CD8-positive, alpha-beta memory T cell (primary cell): ENCODE measurements around the gene MVK. TPM values are rescaled to one million over a fixed set of nuclear protein-coding genes. Genes with fewer than 3 reads are reported as not detected.

ENCODE experiments used
- CTCF ChIA-PET: fragments of 350-600 bp; sonication (Branson Sonifier 250); formaldehyde crosslinking; loops from one replicate; lab custom pipeline; 2021; ENCODE audit warnings: antibody characterized with exemption; lab: Charles Lee
- POLR2A ChIA-PET: fragments of 350-600 bp; sonication (Branson Sonifier 250); formaldehyde crosslinking; loops from one replicate; lab custom pipeline; 2021; ENCODE audit warnings: antibody characterized with exemption; lab: Charles Lee
- DNase-seq, 5 donors: peaks; one replicate each; pipeline versions ENCODE4 v3.0.0 to v3.0.0-alpha.2; 2020 to 2022; ENCODE audit warnings: mixed read lengths in 1 of 5
- H3K27ac ChIP-seq: one replicate; pipeline ENCODE4 v1.7.0; 2013; ENCODE audit warnings: low read depth, mild to moderate bottlenecking, low read length, moderate library complexity
- H3K27me3 ChIP-seq: 2 replicates; pipeline ENCODE4 v1.7.0; 2013; ENCODE audit warnings: low read length, mild to moderate bottlenecking; ENCODE audit not compliant: insufficient read depth, poor library complexity, severe bottlenecking
- H3K36me3 ChIP-seq: 2 replicates; pipeline ENCODE4 v1.7.0; 2013; ENCODE audit warnings: mild to moderate bottlenecking, low read length, moderate library complexity; ENCODE audit not compliant: insufficient read depth
- H3K4me1 ChIP-seq: 2 replicates; pipeline ENCODE4 v1.7.0; 2013; ENCODE audit warnings: mild to moderate bottlenecking, low read length, moderate library complexity; ENCODE audit not compliant: insufficient read depth
- H3K4me3 ChIP-seq: 2 replicates; pipeline ENCODE4 v1.7.0; 2013; ENCODE audit warnings: mild to moderate bottlenecking, low read length
- H3K9me3 ChIP-seq: 2 replicates; pipeline ENCODE4 v1.7.0; 2013; ENCODE audit warnings: mild to moderate bottlenecking, low read length
- H3K27ac Mint-ChIP-seq, 8 donors: one replicate each; pipeline ENCODE4 v1.8.0; 2020 to 2021; ENCODE audit warnings: mixed read lengths in 8 of 8, mild to moderate bottlenecking in 6 of 8, inconsistent platforms in 3 of 8, moderate library complexity in 3 of 8
- H3K27me3 Mint-ChIP-seq, 2 donors: one replicate each; pipeline ENCODE4 v1.8.0; 2020 to 2021; ENCODE audit warnings: mixed read lengths in 2 of 2, mild to moderate bottlenecking in 1 of 2, moderate library complexity in 1 of 2
- H3K36me3 Mint-ChIP-seq, 3 donors: one replicate each; pipeline ENCODE4 v1.8.0; 2020 to 2021; ENCODE audit warnings: mixed read lengths in 3 of 3, inconsistent platforms in 1 of 3, mild to moderate bottlenecking in 1 of 3
- H3K4me1 Mint-ChIP-seq, 3 donors: one replicate each; pipeline ENCODE4 v1.8.0; 2020 to 2021; ENCODE audit warnings: mixed read lengths in 3 of 3, inconsistent platforms in 1 of 3, mild to moderate bottlenecking in 1 of 3
- H3K4me3 Mint-ChIP-seq, 7 donors: one replicate each; pipeline ENCODE4 v1.8.0; 2020 to 2021; ENCODE audit warnings: mixed read lengths in 7 of 7, mild to moderate bottlenecking in 6 of 7, moderate library complexity in 4 of 7, inconsistent platforms in 2 of 7
- H3K9me3 Mint-ChIP-seq, 5 donors: one replicate each; pipeline ENCODE4 v1.8.0; 2020 to 2022; ENCODE audit warnings: mixed read lengths in 5 of 5, mild to moderate bottlenecking in 3 of 5, moderate library complexity in 2 of 5, inconsistent platforms in 1 of 5
- polyA plus RNA-seq: library from polyadenylated mRNA; unstranded; fragments of 300-500 nt; fragmentation: Illumina TruSeq; gene quantifications from one replicate; pipeline ENCODE4 v1.2.3, GENCODE V29; 2021
- total RNA-seq, 2 experiments: library from RNA; stranded (reverse); gene quantifications; one replicate each; pipeline ENCODE4 v1.2.3, GENCODE V29; 2021

The MVK gene
- total and polyA plus RNA-seq, 3 experiments from 2014 or later, result 2.6 to 15.8 (median 14.2) TPM

DNA sequence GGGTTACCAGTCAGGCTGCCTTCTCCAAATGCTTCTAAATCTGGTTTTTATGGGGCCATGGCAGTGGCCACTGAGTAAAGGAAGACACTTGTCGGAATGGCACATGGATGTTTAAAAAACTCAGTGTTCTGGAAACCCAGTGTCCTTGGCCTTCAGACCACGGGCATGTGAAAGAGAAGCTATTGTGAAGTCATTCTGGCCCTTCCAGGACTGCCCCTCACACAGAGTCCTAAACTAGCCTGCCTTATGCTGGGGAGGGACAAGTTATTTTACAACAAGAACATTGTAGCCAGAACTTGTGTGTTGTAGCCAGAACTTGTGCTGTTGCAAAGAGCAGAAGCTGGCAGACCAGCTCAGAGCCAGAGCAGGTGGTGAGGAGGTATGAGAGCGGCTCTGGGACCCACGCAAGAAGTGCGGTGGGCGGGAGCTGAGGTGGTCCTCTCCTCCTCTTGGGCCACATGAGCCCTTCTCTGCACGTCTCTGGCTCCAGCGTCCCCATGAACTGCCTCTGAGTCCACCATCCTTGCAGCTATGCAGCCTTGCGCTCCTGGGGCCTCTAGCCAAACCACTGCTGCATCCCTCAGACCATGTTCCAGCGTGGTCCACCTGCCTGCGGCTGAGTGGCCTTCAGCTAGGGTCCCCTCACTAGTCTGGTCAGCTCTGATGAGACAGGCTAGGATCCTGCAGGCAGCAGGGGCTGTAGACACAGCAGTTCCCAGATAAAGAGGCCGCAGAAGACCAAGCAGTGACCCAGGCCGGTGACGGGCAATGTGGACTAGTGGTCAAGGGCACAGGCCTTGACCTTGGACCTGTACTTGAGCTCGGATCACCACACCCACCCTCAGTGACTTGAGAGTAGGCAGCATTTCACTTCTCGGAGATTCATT, 32.8 kb upstream of the MVK start:
- Histone ChIP-seq H3K4me1 (peaks cover 11% of the 10 kb centered on the region), H3K36me3 (no peaks in the 10 kb centered on the region), H3K27me3 (no peaks in the 10 kb centered on the region), H3K27ac (no peak overlapping the region), H3K9me3 (no peaks in the 10 kb centered on the region), H3K4me3 (no peak overlapping the region)
- CTCF ChIA-PET, result no interaction called here
- H3K9me3 Mint-ChIP-seq, result no peaks in the 10 kb centered on the region
- POLR2A ChIA-PET, result no interaction called here
- H3K4me3 Mint-ChIP-seq, result no peak overlapping the region
- H3K4me1 Mint-ChIP-seq, result peaks cover 11 to 15% (median 12%) of the 10 kb centered on the region in 3 donors
- DNase-seq, result no peak
- peaks cover 0 to 14% (median 6%) of the 10 kb centered on the region in 3 donors for H3K36me3 Mint-ChIP-seq
- H3K27ac Mint-ChIP-seq, result no peak overlapping the region
- H3K27me3 Mint-ChIP-seq, result peaks cover 0 to 3% of the 10 kb centered on the region in 2 donors

DNA sequence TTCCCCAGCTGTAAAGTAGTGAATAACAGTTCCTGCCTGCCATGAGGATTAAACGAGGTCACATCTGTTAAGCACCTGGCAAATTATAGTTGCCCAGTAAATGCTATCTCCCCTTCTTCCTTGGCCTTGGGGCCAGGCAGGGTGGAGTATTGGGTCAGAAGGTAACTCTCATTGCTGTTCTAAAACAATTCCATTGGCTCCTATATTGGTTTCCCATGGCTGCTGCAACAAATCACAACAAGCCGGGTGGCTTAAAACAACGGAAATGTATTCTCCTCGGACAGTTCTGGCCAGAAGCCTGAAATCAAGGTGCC, 32.2 kb upstream of the MVK start:
- DNase-seq, result no peak
- ChIA-PET POLR2A (no interaction called here), CTCF (no interaction called here)
- Histone ChIP-seq H3K27me3 (no peaks in the 10 kb centered on the region), H3K4me3 (no peak overlapping the region), H3K36me3 (no peaks in the 10 kb centered on the region), H3K27ac (no peak overlapping the region), H3K9me3 (no peaks in the 10 kb centered on the region), H3K4me1 (peaks cover 11% of the 10 kb centered on the region)
- H3K9me3 Mint-ChIP-seq, result no peaks in the 10 kb centered on the region
- H3K27ac Mint-ChIP-seq, result no peak overlapping the region
- H3K27me3 Mint-ChIP-seq, result peaks cover 0 to 3% of the 10 kb centered on the region in 2 donors
- peaks cover 0 to 10% (median 4%) of the 10 kb centered on the region in 3 donors for H3K36me3 Mint-ChIP-seq
- H3K4me3 Mint-ChIP-seq, result no peak overlapping the region
- peaks cover 11 to 15% (median 12%) of the 10 kb centered on the region in 3 donors for H3K4me1 Mint-ChIP-seq

DNA sequence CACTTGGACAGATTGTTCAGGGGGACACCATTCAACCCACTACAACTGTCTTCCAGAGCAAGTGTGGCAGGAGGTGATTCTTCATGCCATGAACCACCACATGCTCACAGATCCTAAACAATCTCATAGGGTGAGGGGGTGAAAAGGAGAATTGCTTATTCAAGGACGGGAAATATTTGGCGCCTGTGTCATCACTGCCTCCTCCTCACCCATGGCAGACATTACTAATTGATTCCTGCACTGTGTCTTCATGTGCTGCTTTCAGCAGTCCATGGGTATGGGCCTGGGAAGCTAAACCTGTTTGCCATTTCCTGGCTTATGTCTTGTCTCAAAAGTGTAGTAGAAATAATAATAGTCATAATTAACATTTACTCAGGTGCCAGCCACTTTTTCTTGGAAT, 31.6 kb upstream of the MVK start:
- Mint-ChIP-seq H3K9me3 (no peaks in the 10 kb centered on the region), H3K4me1 (peaks cover 11 to 15% (median 12%) of the 10 kb centered on the region in 3 donors), H3K4me3 (no peak overlapping the region), H3K27me3 (peaks cover 4 to 7% of the 10 kb centered on the region in 2 donors), H3K27ac (peak overlapping the region in 1 of 8 donors; percentile 19), H3K36me3 (peaks cover 0 to 5% (median 1%) of the 10 kb centered on the region in 3 donors)
- DNase-seq, result no peak
- Histone ChIP-seq H3K27me3 (no peaks in the 10 kb centered on the region), H3K4me1 (peaks cover 11% of the 10 kb centered on the region), H3K36me3 (no peaks in the 10 kb centered on the region), H3K27ac (no peak overlapping the region), H3K9me3 (no peaks in the 10 kb centered on the region), H3K4me3 (no peak overlapping the region)
- POLR2A ChIA-PET, result no interaction called here
- CTCF ChIA-PET, result no interaction called here

DNA sequence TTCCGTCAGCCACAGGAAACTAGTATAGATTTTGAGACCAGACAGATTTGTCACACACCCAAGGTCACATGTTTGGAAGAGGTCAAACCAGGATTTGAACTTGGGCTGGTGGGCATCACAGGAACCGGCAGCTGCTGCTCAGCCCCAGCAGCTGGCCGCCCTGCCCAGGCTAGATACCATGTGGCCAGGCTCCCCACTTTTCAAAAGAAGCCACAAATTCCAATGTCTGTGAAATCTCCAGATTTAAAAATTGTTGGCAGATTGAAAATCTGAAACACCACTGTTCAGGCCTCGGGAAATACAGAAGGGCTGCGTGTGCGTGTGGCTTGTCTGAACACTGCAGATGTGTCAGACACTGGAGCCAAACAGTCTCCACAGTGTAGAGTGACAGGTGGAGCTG, 30.7 kb upstream of the MVK start:
- H3K27me3 Mint-ChIP-seq, result peaks cover 11 to 12% of the 10 kb centered on the region in 2 donors
- no peaks in the 10 kb centered on the region for H3K9me3 Mint-ChIP-seq
- no peak overlapping the region for H3K4me3 ChIP-seq
- ChIA-PET POLR2A (no interaction called here), CTCF (no interaction called here)
- H3K4me3 Mint-ChIP-seq, result no peak overlapping the region
- H3K4me1 ChIP-seq, result peaks cover 11% of the 10 kb centered on the region
- no peaks in the 10 kb centered on the region for H3K27me3 ChIP-seq
- no peaks in the 10 kb centered on the region for H3K9me3 ChIP-seq
- H3K27ac ChIP-seq, result no peak overlapping the region
- H3K36me3 Mint-ChIP-seq, result peaks cover 0 to 1% (median 1%) of the 10 kb centered on the region in 3 donors
- H3K27ac Mint-ChIP-seq, result peak overlapping the region in 1 of 8 donors; percentile 8
- no peak for DNase-seq
- peaks cover 11 to 15% (median 12%) of the 10 kb centered on the region in 3 donors for H3K4me1 Mint-ChIP-seq
- no peaks in the 10 kb centered on the region for H3K36me3 ChIP-seq

DNA sequence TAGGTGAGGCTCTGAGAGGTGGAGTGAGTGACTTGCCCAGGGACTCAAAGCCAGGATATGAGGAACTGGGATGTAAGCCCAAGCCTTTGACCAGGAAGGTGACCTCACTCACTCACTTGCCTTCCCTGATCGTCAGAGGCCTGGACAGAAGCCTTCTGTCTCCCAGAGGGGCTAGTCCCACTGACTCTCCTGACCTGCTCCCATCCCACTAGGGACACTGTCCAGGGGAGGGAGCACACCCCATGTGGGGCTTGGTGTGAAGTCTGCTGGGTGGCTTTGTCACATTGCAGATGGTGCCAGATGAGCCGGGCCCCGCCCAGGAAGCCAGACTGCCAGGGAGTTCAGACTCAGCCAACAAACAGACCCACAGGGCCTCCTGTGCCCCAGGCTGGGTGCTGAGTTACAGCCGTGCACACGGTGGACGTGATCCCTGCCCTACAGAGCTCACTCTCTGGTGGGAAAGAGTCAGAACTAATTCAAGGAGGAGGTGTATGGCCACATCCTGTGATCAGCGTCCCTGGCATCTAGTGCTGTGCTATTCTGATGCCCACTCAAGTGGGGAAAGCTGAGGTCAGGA, 28.6 kb upstream of the MVK start:
- Histone ChIP-seq H3K4me1 (peaks cover 11% of the 10 kb centered on the region), H3K9me3 (no peaks in the 10 kb centered on the region), H3K27me3 (no peaks in the 10 kb centered on the region), H3K36me3 (no peaks in the 10 kb centered on the region), H3K27ac (no peak overlapping the region), H3K4me3 (no peak overlapping the region)
- ChIA-PET POLR2A (no interaction called here), CTCF (no interaction called here)
- Mint-ChIP-seq H3K27ac (peak overlapping the region in 7 of 8 donors; percentile 32 to 88 (median 78)), H3K9me3 (no peaks in the 10 kb centered on the region), H3K36me3 (peaks cover 0 to 1% (median 0%) of the 10 kb centered on the region in 3 donors), H3K4me1 (peaks cover 11 to 15% (median 14%) of the 10 kb centered on the region in 3 donors), H3K4me3 (peak overlapping the region in 4 of 7 donors; percentile 45 to 82 (median 62)), H3K27me3 (peaks cover 16 to 31% of the 10 kb centered on the region in 2 donors)
- peak in 3 of 5 donors; percentile 6 to 18 (median 7) for DNase-seq

DNA sequence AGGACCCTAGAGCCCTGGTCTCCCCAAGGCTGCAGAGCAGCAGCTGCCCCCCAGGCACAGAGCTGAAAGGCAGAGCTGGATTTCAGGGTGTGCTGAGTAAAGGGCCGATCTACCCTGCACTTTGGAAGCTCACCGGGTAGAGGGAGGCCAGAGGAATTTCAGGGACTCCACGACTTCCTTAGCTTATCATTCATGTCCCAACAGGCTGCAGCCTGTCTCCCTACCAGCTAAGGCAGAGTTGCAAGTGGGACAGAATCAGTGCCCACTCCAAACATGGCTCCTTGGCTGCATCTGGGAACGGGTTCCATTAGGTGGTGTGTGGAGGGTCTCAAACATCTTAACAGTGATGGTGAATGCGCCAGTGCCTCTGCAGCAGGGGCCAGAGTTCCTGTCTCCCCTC, 27.8 kb upstream of the MVK start:
- CTCF ChIA-PET, result no interaction called here

DNA sequence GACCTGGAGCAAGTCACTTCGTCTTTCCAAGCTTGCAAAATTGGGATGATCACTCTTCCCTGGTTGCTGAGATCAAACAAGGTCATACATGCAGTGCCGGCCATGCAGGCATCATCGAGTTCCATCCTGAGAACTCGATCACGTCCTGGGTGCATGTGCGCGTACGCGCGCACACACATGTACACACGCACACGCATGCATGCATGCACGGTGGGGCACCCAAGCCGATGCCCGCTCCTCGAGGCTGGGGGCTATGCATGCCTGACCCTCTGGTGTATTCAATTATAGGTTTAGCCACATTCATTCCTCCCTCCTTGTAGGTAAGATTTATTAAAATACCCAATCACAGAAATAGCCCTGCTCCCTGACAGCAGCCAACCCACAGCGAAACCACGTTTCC, 26.3 kb upstream of the MVK start:
- H3K4me1 Mint-ChIP-seq, result peaks cover 11 to 15% (median 14%) of the 10 kb centered on the region in 3 donors
- Histone ChIP-seq H3K27ac (no peak overlapping the region), H3K9me3 (no peaks in the 10 kb centered on the region), H3K36me3 (no peaks in the 10 kb centered on the region), H3K4me1 (peaks cover 11% of the 10 kb centered on the region), H3K27me3 (no peaks in the 10 kb centered on the region), H3K4me3 (no peak overlapping the region)
- DNase-seq, result no peak
- H3K36me3 Mint-ChIP-seq, result peaks cover 0 to 1% (median 0%) of the 10 kb centered on the region in 3 donors
- peak overlapping the region in 3 of 8 donors; percentile 11 to 84 (median 42) for H3K27ac Mint-ChIP-seq
- H3K4me3 Mint-ChIP-seq, result no peak overlapping the region
- no peaks in the 10 kb centered on the region for H3K9me3 Mint-ChIP-seq
- ChIA-PET POLR2A (no interaction called here), CTCF (no interaction called here)
- peaks cover 16 to 31% of the 10 kb centered on the region in 2 donors for H3K27me3 Mint-ChIP-seq

More for the DNA sequence above, 27.8 kb upstream of the MVK start:
- Histone ChIP-seq H3K9me3 (no peaks in the 10 kb centered on the region), H3K27me3 (no peaks in the 10 kb centered on the region), H3K4me1 (peaks cover 11% of the 10 kb centered on the region), H3K36me3 (no peaks in the 10 kb centered on the region), H3K4me3 (no peak overlapping the region), H3K27ac (no peak overlapping the region)
- Mint-ChIP-seq H3K27ac (peak overlapping the region in 2 of 8 donors; percentile 78 to 93), H3K27me3 (peaks cover 16 to 31% of the 10 kb centered on the region in 2 donors), H3K4me1 (peaks cover 11 to 15% (median 14%) of the 10 kb centered on the region in 3 donors), H3K9me3 (no peaks in the 10 kb centered on the region), H3K4me3 (no peak overlapping the region), H3K36me3 (peaks cover 0 to 1% (median 0%) of the 10 kb centered on the region in 3 donors)
- no peak for DNase-seq
- POLR2A ChIA-PET, result no interaction called here

DNA sequence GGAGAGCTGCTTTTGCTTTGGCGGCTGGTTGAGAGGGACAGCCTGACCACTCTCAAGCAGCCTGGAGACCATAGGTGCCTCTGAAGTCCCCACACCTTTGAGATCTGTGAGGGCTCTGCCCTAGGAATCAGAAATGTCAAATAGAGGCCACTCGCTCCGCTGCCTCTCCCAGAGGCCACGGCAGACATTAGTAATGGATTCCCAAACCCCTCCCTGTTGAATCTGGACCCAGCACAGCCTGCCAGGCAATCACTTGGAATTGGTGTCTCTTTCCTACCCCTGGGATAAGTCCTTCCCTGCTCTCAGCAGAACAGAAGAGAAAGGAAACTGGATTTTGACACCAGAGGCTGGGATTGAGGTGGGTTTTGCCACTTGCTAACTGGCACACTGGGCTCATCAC, 25.3 kb upstream of the MVK start:
- POLR2A ChIA-PET, result no interaction called here
- Mint-ChIP-seq H3K27ac (peak overlapping the region in 1 of 8 donors; percentile 54), H3K9me3 (no peaks in the 10 kb centered on the region), H3K4me1 (peaks cover 11 to 19% (median 15%) of the 10 kb centered on the region in 3 donors), H3K27me3 (peaks cover 15 to 31% of the 10 kb centered on the region in 2 donors), H3K4me3 (no peak overlapping the region), H3K36me3 (peaks cover 0 to 1% (median 0%) of the 10 kb centered on the region in 3 donors)
- CTCF ChIA-PET, result no interaction called here
- Histone ChIP-seq H3K27ac (no peak overlapping the region), H3K4me1 (peaks cover 11% of the 10 kb centered on the region), H3K9me3 (no peaks in the 10 kb centered on the region), H3K4me3 (no peak overlapping the region), H3K27me3 (no peaks in the 10 kb centered on the region), H3K36me3 (no peaks in the 10 kb centered on the region)
- DNase-seq, result no peak
